Ascending aorta (tissue), 2 donors: ENCODE results near the gene MED16. TPM values are rescaled to one million over a fixed set of nuclear protein-coding genes. Genes with fewer than 3 reads are reported as not detected.

ENCODE experiments used
- DNase-seq, 2 donors: peaks; one replicate each; pipeline ENCODE4 v3.0.0-alpha.2; 2019; ENCODE audit warnings: low spot score in 2 of 2
- H3K27ac ChIP-seq, 2 donors: fragments of 200-600 bp; sonication (generic); one replicate each; pipeline ENCODE4 v1.5.1; 2016 to 2017; ENCODE audit warnings: mild to moderate bottlenecking in 1 of 2
- H3K27me3 ChIP-seq: fragments of 200-600 bp; sonication (generic); one replicate; pipeline ENCODE4 v1.5.1; 2017
- H3K36me3 ChIP-seq, 2 donors: fragments of 200-600 bp; sonication (generic); one replicate each; pipeline ENCODE4 v1.5.1; 2016
- H3K4me1 ChIP-seq, 2 donors: fragments of 200-600 bp; sonication (generic); one replicate each; pipeline ENCODE4 v1.5.1; 2016 to 2017; ENCODE audit warnings: mild to moderate bottlenecking in 1 of 2
- H3K4me3 ChIP-seq, 2 donors: fragments of 200-600 bp; sonication (generic); one replicate each; pipeline ENCODE4 v1.5.1; 2016 to 2017; ENCODE audit warnings: mild to moderate bottlenecking in 1 of 2
- H3K9me3 ChIP-seq, 2 donors: fragments of 200-600 bp; sonication (generic); one replicate each; pipeline ENCODE4 v1.5.1; 2016
- intact Hi-C: fragments of 100-400 bp; cut with DNase I; formaldehyde crosslinking; loops from one replicate; pipeline ENCODE4 v1.15.1; 2023
- total RNA-seq: library from RNA; depleted of rRNA; stranded (reverse); fragments of >200 nt; gene quantifications from one replicate; pipeline ENCODE4 v1.1.0, GENCODE V29; 2016
- TF ChIP-seq, protein P1 (sequence below), 3 experiments: fragments of 200-600 bp in 2 of 3; fragments of 450-650 bp in 1 of 3; sonication (generic) in 2 of 3; IDR thresholded peaks; one replicate each; pipeline ENCODE4 v1.5.1; 2016 to 2019; ENCODE audit warnings: antibody characterized with exemption in 3 of 3, mild to moderate bottlenecking in 1 of 3, moderate library complexity in 1 of 3

The MED16 gene
- total RNA-seq, 1 donor from 2014 or later: 73.2 TPM

DNA sequence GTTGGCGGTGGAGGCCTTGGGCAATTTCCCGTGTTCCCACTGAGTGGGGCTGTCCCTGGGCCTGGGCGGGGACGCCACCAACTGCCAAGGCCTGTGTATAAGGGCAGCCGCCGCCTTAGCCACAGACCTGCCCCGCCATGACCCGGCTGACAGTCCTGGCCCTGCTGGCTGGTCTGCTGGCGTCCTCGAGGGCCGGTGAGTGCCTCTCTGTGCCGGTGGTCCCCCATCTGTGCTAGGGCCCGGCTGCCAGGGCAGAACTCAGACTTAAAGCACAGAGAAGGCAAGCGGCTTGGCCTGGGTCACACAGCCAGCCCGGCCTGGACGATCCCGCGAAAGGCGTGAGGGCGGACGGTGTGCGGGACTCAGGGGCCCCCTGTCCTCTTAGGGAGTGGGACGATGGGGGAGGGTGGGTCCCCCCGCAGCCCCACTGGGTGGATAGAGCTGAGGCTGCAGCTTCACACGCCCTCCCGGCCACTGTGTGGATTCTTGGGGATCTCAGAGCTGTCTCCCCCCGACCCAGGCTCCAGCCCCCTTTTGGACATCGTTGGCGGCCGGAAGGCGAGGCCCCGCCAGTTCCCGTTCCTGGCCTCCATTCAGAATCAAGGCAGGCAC is 65.2 kb downstream of the MED16 start, which contains the start of gene AZU1:
Gene AZU1, plus strand, starts transcription at position 128 of the 612 bp plus-strand sequence. Its CDS starts 10 bp downstream, at position 138.
- TF ChIP-seq, protein P1, sequence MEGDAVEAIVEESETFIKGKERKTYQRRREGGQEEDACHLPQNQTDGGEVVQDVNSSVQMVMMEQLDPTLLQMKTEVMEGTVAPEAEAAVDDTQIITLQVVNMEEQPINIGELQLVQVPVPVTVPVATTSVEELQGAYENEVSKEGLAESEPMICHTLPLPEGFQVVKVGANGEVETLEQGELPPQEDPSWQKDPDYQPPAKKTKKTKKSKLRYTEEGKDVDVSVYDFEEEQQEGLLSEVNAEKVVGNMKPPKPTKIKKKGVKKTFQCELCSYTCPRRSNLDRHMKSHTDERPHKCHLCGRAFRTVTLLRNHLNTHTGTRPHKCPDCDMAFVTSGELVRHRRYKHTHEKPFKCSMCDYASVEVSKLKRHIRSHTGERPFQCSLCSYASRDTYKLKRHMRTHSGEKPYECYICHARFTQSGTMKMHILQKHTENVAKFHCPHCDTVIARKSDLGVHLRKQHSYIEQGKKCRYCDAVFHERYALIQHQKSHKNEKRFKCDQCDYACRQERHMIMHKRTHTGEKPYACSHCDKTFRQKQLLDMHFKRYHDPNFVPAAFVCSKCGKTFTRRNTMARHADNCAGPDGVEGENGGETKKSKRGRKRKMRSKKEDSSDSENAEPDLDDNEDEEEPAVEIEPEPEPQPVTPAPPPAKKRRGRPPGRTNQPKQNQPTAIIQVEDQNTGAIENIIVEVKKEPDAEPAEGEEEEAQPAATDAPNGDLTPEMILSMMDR (IDR thresholded peaks at IDR 0.05): no peak
- H3K36me3 ChIP-seq: no peaks in the 10 kb centered on the region
- peaks cover 8% of the 10 kb centered on the region for H3K27me3 ChIP-seq

DNA sequence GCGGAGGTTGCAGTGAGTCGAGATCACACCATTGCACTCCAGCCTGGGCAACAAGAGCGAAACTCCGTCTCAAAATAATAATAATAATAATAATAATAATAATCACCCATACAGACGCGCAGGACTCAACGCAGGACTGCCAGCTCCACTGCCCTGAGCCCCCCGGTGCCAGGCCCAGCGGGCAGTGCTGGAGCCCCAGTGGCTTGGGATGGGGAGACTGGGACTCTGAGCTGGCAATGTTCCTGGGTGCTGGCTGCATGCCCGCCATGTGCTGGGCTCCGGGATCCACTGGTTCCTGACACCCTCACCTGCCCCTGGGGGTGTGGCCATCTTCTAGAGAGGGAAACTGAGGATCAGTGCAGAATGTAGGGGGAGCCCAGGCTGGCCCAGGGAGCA is 65.7 kb downstream of the MED16 start:
- Histone ChIP-seq H3K9me3 (no peaks in the 10 kb centered on the region), H3K4me3 (no peak overlapping the region), H3K27ac (no peak overlapping the region), H3K27me3 (peaks cover 13% of the 10 kb centered on the region), H3K4me1 (no peaks in the 10 kb centered on the region), H3K36me3 (no peaks in the 10 kb centered on the region)
- TF ChIP-seq, protein P1 (IDR thresholded peaks at IDR 0.05): no peak
- DNase-seq: no peak
- intact Hi-C loops: no loop called here

More for the DNA sequence above, 65.2 kb downstream of the MED16 start, which contains the start of gene AZU1:
- intact Hi-C loops: no loop called here
- no peaks in the 10 kb centered on the region for H3K9me3 ChIP-seq
- DNase-seq: no peak
- H3K4me1 ChIP-seq: no peaks in the 10 kb centered on the region
- no peak within 1 kb of the TSS for H3K27ac ChIP-seq
- H3K4me3 ChIP-seq: no peak within 1 kb of the TSS

DNA sequence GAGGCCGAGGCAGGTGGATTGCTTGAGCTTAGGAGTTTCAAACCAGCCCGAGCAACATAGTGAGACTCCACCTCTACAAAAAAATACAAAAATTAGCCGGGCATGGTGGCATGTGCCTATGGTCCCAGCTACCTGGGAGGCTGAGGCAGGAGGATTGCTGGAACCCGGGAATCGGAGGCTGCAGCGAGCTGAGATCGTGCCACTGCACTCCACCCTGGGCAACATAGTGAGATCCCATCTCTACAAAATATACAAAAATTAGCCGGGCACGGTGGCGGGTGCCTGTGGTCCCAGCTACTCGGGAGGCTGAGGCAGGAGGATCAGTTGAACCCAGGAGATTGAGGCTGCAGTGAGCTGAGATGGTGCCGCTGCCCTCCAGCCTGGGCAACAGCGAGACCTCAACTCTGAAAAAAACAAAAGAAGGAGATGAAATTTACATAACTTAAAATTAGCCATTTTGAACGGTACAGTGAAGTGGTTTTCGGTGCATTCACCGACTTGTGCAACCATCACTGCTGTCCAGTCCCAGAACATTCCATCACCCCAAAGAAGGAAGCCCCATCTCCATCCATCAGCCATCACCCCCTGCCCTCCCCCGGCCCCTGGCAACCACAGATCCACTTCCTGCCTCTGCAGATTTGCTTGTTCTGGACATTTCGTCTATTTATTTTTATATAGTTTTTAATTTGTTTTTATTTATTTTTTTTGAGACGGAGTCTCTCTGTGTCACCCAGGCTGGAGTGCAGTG is 66.9 kb downstream of the MED16 start:
- H3K36me3 ChIP-seq: no peaks in the 10 kb centered on the region
- TF ChIP-seq, protein P1 (IDR thresholded peaks at IDR 0.05): no peak
- no peaks in the 10 kb centered on the region for H3K9me3 ChIP-seq
- peaks cover 9 to 10% of the 10 kb centered on the region in 2 donors for H3K4me1 ChIP-seq
- H3K27me3 ChIP-seq: peaks cover 25% of the 10 kb centered on the region
- intact Hi-C loops: no loop called here
- H3K27ac ChIP-seq: no peak overlapping the region
- no peak overlapping the region for H3K4me3 ChIP-seq
- DNase-seq: no peak

DNA sequence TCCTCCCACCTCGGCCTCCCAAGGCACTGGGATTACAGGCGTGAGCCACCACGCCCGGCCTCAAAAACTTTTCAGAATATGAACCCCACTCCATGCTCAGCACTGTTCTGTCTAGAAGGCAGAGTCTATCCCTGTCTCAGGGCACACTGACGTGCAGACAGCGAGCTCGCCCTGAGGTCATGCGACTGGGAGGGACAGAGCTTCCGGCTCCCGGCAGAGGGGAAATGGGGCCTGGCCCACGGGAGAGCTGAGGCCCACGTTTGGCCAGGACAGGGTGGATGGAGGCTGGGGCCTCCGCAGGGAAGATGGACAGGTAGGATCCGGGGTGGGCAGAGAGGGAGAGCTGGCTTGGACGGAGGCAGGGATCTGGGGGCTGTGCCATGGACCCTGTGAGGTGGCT is 68.1 kb downstream of the MED16 start:
- Histone ChIP-seq H3K4me3 (no peak overlapping the region), H3K9me3 (no peaks in the 10 kb centered on the region), H3K4me1 (peaks cover 9 to 10% of the 10 kb centered on the region in 2 donors), H3K27me3 (peaks cover 23% of the 10 kb centered on the region), H3K36me3 (no peaks in the 10 kb centered on the region), H3K27ac (no peak overlapping the region)
- TF ChIP-seq, protein P1 (IDR thresholded peaks at IDR 0.05): no peak
- DNase-seq: no peak
- intact Hi-C loops: no loop called here

DNA sequence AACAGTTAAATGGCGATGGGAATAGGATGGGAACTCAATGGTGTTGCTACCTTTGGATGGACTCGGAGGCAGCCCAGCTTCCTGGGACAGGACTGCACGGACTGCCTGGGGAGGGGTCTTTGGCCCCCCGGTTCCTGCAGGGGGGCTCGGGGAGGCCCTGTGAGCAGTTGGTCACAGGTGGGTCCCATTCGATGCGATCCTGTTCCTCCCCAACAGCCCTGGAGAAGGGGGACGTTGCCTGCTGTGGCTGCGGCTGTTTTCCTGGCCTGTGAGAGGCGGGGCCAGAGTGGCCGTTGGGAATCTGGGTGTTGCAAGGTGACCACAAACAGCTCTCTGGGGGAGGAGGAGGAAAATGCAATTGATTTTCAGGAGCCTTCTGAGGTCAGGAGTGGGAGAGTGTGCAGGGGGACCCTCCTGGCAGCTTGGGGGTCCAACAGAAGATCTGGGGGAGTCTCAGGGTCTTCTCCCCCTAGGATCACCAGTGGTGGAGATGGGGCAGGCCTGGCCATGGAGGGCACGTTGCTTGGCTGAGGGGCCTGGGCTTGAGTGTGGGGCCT is 69.3 kb downstream of the MED16 start:
- no peak overlapping the region for H3K4me3 ChIP-seq
- peaks cover 9 to 10% of the 10 kb centered on the region in 2 donors for H3K4me1 ChIP-seq
- H3K27ac ChIP-seq: no peak overlapping the region
- no peaks in the 10 kb centered on the region for H3K9me3 ChIP-seq
- DNase-seq: no peak
- TF ChIP-seq, protein P1 (IDR thresholded peaks at IDR 0.05): no peak
- peaks cover 23% of the 10 kb centered on the region for H3K27me3 ChIP-seq
- intact Hi-C loops: no loop called here
- H3K36me3 ChIP-seq: no peaks in the 10 kb centered on the region
